HG03439 (cell line): ENCODE results near the gene PRDM16.

Experiments
- ATAC-seq: cut with Tn5 transposase; IDR thresholded peaks from one replicate; pipeline ENCODE4 v1.9.1; 2021; ENCODE audit warnings: mild to moderate bottlenecking, moderate library complexity; ENCODE audit not compliant: unreplicated experiment

Gene PRDM16

DNA sequence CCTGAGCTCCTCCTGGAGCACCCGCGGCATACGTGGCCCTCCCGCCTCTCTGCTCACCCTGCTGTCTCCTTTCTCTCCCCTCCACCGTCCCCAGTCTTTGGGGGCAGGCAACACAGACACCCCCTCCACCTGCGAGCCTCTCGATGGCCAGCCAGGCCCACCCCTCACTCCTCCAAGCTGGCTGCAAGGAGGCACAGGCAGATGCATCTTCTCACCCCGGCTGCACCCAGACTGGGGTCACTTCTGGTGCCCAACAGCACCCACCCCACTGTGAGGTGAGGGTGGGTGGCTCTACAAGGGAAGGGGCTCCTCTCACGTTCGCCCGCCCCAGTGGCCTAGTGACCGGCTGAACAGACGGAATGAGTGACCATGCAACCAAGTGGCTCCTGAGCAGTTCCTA lies 277.5 kb downstream of the PRDM16 start:
- no peak for ATAC-seq

DNA sequence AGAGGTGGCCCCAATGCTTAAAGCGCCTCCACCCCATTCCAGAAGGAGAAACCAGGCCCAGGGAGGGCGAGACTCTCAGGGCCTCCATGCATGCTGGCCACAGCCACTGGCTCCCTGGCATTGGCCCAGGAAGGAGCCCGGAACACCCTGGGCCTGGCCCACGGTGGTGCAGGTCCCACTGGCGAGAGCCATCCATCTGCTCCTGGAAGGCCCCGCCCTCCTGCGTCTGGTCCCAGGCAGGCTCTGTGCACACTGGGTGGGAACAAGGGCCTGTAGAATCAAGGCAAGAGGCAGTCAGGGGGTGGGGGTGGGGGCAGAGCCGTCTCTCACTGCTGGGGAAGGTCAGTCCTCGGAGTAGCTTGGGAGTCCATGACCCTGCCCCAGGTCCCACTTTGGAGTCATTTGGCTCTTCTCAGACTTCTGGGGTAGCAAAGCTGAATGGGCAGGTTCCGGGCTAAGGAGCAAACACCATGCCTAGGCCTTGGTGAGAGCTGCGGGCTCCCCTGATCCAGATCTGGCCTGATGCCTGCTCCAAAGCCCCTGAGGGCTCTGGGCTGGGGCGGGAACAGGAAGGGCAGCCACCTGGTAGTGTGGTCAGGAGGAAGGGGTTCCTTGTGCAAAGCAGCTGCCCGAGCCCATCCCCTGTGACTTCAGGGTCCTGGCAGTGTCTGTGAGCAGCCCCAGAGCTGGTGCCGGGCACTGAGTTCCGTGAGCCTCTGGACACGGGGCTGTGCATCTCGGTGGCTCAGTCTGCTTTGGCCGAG lies 278.4 kb downstream of the PRDM16 start:
- ATAC-seq, result no peak

DNA sequence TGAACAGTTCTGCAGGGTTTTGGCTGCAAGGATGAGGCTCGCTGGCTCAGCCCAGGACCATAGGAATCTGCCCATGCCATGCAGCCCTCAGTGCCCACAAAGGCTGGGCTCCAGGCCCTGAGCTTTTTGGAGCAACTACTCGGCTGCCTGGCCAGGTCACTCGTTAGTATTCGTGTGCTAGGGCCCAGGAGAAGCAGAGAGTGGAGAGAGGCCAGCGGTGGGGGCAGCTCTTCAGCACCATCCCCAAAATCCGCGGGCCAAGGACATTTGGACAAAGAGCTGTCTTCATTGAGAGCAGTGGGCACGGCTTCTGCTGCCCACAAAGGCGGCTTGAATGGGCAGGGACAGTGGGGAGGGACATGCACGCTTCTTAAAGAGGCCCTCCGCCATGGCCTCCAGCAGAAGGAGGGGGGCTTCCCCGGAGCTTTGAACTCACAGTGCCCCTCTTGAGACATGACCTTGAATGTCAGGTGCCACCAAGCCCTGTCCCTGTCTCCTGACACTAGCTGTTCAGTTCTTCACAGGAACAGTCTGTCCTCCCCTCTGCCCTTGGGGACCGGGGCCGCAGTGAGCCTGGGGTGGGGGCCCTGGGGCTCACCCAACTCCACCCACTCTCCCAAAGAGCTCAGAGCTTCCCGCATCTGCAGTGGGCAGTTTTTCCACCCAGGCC lies 279.3 kb downstream of the PRDM16 start:
- no peak for ATAC-seq

DNA sequence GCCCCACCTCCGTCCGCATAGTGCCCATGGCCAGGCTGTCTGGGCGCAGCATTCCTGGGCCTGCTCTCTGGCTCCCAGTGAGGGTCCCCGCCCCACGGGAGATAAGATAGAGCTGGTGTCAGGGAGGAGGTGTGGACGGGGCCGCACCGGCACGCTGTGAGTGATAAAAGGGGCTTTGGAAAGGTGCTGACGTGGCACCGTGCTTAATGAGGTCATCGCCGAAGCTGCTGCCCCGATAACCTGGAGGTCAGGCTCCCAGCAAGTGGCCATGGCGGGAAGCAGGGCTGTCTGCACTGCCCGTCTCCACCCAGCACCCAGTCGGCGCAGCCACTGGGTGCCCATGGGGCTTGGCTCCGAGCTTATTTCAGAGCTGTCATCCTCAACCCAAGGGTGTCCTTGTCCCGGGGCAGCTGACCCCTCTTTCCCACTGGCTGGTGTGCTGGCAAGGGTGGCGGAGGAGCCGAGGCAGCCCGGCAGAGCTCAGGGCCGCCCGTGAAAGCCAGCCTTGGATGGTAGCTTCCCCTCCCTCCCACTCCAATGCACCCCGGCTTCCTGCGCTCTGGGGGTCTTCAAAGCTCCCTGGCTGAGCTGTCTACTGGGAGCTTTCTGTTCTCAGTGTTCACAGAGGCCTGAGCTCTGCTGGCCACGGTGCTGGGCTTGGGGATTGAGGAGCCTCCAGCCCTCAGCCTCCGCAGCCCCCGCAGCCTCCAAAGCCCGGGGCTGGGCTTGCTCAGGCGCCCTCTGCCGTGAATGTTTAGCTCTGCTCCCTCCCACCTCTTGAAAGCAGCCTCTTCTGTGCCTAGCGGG lies 280.4 kb downstream of the PRDM16 start:
- no peak for ATAC-seq

DNA sequence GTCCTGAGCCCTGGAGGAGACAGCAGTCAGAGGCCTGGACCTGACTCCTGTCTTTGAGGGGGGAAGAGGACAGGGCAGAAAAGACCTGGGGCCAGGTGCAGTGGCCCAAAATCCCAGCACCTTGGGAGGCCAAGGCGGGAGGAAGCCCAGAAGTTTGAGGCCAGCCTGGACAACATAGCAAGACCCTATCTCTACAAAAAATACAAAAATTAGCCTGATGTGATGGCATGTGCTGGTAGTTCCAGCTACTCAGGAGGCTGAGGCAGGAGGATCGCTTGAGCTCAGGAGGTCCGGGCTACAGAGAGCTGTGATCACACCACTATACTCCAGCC lies 280.9 kb downstream of the PRDM16 start:
- ATAC-seq, result no peak

DNA sequence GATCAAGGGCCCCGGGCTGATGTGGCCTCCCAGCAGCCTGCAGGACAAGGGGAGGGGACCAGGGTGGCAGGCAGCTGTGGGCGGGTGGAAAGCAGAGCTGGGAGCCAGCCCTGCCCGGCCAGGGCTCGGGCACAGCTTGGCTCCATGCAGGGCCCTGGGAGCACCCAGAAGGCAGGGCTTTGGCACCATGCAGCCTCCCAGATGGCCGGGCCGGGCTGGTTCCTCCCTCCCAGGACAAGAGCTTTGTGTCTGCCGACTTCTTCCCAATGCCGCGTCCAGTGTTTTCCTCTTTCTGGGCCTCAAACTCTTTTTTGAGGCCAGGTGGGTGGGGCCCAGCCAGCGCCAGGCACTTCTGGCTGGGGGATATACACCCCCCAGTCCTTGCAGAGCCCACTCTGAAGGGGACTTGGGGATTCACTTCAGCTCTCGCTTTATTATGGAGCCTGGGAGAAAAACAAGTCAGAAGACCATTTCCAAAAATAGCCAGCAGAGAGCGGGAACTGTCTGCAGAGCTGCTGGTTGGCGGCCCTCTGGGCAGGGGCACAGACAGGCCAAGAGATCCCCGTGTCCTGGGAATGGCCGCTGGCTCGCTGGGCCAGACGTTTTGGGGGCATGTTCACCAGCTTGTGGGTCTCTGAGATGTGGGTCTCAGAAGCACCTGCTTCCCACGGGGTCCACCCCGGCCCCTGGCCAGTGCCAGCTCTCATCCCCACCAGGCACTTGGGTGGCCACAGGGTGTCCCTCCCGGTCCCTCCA lies 281.7 kb downstream of the PRDM16 start:
- no peak for ATAC-seq

DNA sequence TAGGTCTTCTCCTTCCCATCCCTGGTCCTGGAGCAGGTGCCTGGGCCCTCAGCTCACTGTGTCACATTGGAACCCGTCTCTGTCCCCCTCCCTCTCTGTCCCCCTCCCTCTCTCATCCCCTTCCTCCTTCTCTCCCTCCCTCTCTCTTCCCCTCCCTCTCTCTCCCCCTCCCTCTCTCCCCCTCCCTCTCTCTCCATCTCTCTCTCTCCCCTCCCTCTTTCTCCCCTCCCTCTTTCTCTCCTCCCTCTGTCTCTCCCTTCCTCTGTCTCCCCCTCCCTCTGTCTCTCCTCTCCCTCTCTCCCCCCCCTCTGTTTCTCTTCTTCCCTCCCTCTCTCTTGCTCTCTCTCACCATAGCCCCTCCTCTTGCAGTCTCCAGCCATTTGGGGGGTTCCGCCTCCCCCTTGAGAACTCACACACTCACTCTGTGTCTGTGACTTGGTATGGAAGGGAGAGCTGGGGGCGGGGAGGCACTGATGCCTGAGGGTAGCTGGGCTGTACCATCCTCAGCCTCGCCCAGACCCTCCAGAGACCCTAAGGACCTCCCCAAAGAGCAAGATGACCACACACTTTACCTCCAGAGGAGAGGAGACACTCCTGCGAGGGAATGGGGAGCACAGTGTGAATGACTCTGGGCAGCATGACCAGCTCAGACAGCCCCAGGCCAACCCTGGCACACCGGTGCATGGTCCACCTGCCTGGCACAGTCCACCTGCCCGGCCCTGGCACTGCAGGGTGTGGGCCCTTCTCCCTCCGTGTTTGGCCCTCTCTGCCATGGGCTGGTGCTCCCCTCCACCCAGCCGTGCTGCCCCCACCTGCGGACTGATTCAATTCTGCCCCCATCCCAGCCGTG lies 282.7 kb downstream of the PRDM16 start:
- ATAC-seq, result no peak

DNA sequence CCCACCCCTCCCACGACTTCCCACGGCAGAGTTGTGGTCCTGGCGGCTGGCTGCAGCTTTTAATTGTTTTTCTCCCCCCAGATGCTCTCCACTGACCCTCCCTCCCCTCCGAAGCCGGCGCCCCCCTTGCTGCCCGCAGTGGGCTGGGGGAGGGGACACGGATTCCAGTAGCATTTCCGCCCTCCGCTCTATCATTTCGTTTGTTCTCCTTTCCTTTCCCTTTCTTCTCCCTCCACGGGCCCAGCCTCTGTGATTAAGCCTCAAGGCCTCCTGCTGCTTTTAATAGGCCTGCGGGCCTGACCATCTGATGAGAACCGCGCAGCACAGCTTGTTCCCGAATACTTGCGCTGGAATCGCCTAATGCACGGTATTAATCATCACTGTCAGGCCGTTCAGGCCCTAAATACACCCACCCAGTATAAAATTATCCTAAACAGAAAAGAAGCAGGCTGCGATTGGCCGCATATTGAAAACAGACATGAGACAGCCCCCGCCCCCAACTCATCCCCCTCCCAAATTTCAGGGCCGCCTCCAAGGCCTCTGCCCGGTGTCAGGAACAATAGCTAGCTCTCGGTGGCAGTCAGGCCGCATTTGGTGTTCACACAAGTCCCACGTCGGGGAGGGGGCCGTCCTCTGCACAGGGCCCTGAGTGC lies 283.4 kb downstream of the PRDM16 start:
- ATAC-seq, result no peak

DNA sequence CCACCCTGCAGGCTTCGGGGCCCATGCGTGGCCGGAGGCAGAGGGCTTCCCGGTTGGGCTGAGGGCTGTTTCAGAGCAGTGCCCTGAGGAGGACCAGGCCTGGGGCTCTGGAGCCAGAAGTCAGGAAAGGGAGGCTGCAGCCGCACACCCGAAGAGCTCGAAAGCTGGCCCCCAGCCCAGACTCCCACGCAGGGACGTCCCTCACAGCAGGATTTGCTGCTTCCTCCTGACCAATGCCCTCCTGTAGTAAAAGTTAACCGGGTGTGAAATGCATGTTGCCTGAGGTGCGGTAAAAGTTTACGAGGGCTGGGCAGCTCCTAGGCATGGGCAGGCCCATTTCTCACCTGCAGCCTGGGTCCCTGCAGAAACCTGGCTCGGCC lies 283.9 kb downstream of the PRDM16 start:
- no peak for ATAC-seq

DNA sequence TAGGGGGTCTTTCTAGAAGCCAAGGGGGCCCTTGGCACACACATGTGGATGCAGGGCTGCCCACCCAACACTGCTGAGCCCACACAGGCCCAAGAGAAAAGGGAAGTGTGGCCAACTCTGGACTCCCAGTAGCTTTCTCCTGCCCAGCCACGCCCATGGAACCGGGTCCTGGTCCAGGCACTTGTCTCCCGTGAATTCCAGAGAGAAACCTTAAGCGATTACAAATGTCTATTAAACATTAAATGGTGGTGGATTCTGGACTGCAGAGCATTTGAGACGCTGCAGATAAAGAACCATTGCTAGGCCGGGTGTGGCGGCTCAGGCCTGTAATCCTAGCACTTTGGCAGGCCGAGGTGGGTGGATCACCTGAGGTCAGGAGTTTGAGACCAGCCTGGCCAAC lies 284.9 kb downstream of the PRDM16 start:
- no peak for ATAC-seq

DNA sequence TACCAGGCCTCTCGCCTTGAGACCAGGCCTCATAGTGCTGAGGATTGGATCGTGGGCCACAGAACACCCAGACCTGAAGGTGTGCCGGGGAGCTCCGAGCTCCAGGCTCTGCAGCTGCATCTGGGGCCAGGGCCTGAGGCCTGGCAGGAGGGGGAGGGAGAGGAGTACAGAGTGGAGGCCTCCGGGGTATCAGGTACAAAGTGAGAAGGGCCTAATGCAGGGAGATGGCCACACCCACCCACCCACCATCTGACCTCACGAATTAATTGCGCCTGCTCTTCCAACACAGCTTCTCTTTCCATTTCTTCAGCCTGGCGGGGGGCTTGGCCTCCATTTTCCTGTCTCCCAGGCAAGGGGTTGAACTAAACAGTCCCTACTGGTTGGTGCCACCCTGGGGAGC lies 286.1 kb downstream of the PRDM16 start:
- no peak for ATAC-seq

DNA sequence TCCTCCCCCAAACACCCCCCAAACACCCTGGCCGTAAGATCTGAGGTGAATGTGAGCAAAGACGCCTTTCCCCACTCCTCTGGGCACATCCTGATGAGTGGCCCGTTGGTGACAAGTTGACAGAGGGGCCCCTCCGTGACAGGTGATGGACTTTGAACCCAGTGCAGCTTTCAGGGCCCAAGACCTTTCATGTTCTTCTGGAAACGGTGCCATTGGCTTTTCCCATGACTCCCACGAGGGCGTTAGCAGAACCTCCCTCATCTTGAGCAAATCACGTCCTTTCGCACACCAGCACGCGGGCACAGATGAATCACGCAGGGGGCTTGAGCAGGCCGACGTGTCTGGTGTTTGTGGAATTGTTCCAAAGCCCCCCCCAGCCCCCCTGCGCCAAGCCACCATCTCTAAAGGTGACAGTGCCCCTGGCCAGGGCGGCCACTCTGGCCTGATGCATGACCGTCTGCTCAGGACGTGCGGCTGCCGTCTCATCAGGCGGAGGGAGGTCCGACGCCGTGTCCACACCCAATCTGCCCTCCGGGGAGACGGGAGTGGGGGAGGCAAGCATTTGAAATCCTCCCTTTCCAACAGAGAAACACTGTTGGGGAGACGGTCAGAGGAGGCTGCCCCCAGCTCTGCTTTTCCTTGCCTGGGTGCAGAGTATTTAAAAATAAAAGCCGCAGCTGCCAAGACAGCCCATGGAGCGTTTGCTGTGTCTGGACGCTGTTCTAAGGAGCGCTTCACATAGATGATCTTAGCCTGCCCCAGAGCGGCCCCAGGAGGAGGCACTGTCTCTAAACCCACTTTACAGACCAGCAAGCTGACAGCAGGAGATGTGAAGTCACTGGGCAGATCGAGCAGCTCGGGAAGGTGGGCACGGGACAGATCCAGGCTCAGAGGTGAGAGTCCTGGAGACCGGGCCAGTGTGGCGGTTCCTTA lies 287.2 kb downstream of the PRDM16 start:
- ATAC-seq, result no peak

DNA sequence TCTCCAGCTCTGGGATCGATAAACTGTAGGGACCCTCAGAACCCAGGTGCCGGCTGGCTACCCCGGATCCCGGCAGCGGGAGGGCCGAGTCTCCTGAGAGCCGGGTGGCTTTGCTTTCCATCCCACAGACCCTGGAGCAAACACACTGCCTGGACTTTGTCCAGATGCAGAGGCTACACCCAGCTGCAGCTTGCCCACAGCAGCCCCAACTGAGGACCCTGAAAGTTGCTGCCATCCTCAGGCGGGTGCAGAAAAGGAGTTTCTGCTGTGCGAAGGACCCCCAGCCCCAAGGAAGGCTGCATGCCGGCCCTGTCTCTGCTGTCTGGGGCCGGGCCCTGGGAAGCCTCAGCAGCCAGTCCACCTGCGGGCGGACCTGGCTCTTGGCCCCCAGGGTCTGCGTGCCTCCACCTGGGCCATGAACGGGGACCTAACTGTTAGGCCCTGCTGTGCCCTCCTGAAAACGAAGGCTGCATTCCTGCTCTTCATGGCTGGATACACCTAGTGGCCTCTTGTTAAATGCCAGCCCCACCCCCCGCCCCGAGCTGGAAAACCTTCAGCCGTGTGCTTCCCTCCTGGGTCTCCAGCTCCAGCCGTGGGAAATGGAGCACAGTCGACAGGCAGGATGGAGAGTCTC lies 287.9 kb downstream of the PRDM16 start:
- ATAC-seq, result no peak

DNA sequence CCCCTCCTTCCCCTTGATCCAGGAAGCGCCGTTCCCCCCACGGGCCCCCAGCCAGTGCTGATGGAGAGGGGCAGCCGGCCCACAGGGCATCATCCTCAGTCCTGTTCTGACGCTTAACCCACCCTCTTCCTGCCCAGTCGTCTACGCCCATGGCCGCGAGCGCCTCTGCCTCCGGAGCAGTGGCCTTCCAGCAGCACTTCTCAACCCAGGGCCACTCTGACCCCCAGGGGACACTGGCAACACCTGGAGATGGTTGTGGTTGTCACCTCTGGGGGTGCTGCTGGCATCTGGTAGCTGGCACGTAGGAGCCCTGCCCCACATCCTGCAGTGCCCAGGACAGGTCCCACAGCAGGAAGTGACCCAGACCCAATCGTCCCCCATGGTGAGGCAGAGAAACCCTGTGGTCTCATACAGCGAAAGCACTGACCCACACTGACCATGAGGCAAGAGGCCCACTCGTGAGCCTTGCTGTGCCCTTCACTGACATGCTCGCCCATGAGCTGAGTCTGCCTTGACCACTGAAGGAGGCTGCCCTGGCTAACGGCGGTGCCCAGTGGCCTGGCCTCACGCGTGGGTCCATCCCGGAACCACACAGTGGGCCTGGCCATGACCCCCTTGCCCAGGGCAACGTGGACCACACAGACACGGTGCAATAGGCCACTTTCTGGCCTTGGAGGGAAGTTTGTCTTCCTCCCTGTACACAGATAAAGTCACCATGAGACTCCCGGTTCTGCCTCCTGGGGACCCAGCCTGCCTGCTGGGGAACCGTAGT lies 288.7 kb downstream of the PRDM16 start:
- no peak for ATAC-seq

DNA sequence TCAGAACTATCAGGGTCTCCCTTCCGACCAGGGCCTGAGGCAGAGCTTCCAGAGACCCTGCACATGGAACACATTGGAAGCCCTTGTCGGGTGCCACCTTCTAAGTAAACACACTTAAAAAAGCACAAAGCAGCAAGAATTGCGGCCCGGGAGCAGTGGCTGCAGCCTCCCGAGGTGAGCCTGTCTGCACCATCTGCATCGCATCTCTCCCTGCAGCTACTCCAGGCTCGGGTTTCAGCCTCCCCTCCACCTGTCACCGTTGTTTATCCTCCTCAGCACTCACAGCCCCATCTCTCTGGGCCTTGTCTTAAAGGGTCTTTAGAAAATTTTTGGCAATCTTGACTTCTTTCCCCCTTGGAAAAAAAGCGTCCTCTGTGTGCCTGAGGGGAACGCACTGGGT lies 290.3 kb downstream of the PRDM16 start:
- ATAC-seq, result no peak

DNA sequence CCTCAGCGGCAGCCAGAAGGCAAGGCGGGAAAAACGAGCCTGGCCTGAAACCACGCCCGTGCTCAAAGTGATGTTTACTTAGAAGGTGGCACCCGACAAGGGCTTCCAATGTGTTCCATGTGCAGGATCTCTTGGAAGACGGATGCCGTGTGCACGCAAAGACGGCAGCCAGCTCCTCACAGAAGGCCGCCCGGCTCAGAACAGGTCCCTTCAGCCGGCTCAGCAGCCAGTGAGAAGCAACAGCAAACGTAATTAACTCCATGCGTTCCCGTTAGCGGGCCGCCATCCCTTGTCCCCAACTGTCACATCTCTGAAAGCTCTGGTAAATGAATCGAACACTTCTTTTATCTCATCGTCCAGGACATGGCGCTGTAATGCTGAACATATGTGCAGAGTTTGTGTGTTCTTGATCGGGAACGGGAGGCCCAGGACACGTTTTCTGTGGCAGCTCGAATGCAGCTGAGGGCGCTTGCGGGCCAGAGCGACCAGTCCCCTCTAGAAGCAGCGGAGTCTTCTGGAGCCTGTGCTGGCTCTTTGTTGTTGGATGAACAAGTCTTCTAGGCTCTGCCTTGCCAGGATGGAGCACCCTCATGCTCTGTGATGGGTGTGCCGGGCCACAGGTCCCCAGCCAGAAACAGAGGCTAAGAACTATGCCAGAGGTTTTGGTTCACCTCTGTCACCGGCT lies 290.9 kb downstream of the PRDM16 start:
- no peak for ATAC-seq

DNA sequence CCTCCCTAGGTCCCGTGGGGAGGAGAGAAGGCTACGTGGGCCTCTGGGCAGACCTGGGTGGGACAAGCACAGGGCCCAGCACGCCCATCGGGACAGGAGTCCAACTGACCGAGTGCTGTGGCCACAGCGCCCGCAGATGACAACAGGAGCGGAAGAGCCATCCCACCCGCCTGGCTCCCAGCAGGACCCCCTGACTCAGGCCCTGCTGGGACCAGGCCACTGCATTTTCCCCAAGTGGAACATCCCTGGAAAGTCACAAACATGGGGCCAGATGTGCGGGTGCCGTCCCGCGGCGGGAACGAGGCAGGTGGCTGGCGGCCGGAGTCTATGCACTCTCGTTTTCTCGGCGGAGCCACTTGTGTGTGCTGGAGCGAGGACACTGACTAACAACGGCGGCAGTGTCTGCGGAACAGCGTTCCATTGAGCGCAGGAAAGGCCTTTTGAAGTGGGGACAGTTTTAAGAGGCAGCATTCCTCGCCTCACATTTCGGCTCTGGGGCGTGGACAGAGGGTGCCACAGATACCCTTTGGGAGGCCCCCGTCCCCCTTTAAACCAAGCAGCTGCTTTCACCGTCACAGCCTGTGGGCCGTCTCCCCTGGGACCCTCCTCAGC lies 291.7 kb downstream of the PRDM16 start:
- ATAC-seq, result no peak
